Mammary epithelial cell (primary cell): ENCODE measurements around the gene CEACAM1.

ENCODE experiments used
- CTCF ChIP-seq, 2 donors: IDR thresholded peaks in 1 of 2; conservative IDR thresholded peaks in 1 of 2; 2 replicates each; pipeline ENCODE4 v1.5.1; 2011 to 2012; ENCODE audit warnings: inconsistent platforms in 2 of 2, low read length in 2 of 2, mild to moderate bottlenecking in 2 of 2, control low read depth in 1 of 2, low read depth in 1 of 2; ENCODE audit not compliant: insufficient read depth in 1 of 2; ENCODE audit errors: extremely low read depth in 1 of 2
- EZH2 ChIP-seq: IDR thresholded peaks from 2 replicates; pipeline ENCODE4 v1.6.1; 2012; ENCODE audit warnings: low read length, inconsistent platforms, borderline replicate concordance

GRCh38 chr19:42573642-42574041 is 45.4 kb upstream of the CEACAM1 start:
- no peak for TF ChIP-seq CTCF (conservative IDR thresholded peaks at IDR 0.05 in 1 of 2, IDR thresholded peaks at IDR 0.05 in 1 of 2; ENCODE audit: extremely low read depth in 1 of 2, insufficient read depth in 1 of 2, low read depth in 1 of 2, low read length in 2 of 2)
- TF ChIP-seq EZH2 = no peak
